Neutrophil (primary cell): ENCODE measurements around the gene MBD3L3.

Experiments
- H3K27ac ChIP-seq: fragments of 200-600 bp; sonication (generic); 2 replicates; pipeline ENCODE4 v1.5.1; 2016; ENCODE audit warnings: mild to moderate bottlenecking, moderate library complexity
- H3K27me3 ChIP-seq: fragments of 200-600 bp; sonication (generic); 2 replicates; pipeline ENCODE4 v1.6.0; 2016; ENCODE audit warnings: mild to moderate bottlenecking
- H3K36me3 ChIP-seq: fragments of 200-600 bp; sonication (generic); 2 replicates; pipeline ENCODE4 v1.5.1; 2017
- H3K4me1 ChIP-seq, 2 experiments: fragments of 200-600 bp in 1 of 2; sonication (generic) in 1 of 2; 1 replicate in 1 of 2; 2 replicates in 1 of 2; pipeline versions ENCODE4 v1.5.1 to v1.6.1; 2013 to 2016; ENCODE audit warnings: low read depth in 1 of 2, low read length in 1 of 2, mild to moderate bottlenecking in 1 of 2, moderate library complexity in 1 of 2; ENCODE audit not compliant: control insufficient read depth in 1 of 2, insufficient read depth in 1 of 2
- H3K4me3 ChIP-seq, 2 experiments: fragments of 200-600 bp in 1 of 2; sonication (generic) in 1 of 2; 1 replicate in 1 of 2; 2 replicates in 1 of 2; pipeline ENCODE4 v1.5.1; 2013 to 2016; ENCODE audit warnings: low read depth in 1 of 2, low read length in 1 of 2, mild to moderate bottlenecking in 1 of 2, moderate library complexity in 1 of 2
- H3K9me3 ChIP-seq: fragments of 200-600 bp; sonication (generic); 2 replicates; pipeline ENCODE4 v1.5.1; 2016
- CTCF ChIP-seq: fragments of 200-600 bp; sonication (generic); IDR thresholded peaks from 2 replicates; pipeline ENCODE4 v1.5.1; 2016; ENCODE audit warnings: antibody characterized with exemption

MBD3L3 gene

DNA sequence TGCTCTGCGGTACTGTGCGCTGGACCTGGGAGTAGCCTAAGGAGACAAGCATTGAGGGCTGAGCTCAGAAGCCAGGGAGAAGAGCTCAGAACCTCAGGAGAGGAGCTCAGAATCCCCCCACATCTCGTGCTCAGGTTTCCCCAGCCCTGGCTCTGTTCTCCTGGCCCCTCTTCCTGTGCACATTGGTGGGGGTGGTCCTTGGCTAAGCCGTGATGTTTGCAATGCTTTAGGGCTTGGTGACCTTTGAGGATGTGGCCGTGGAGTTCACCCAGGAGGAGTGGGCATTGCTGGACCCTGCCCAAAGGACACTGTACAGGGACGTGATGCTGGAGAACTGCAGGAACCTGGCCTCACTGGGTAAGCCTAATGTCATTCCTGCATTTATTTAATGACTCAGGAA is 17.7 kb upstream of the MBD3L3 start:
- Histone ChIP-seq H3K27me3 (no peaks in the 10 kb centered on the region), H3K27ac (no peak overlapping the region), H3K4me1 (no peaks in the 10 kb centered on the region), H3K9me3 (peaks cover 27% of the 10 kb centered on the region), H3K36me3 (peaks cover 91% of the 10 kb centered on the region), H3K4me3 (no peak overlapping the region)
- TF ChIP-seq CTCF = no peak

- Histone ChIP-seq H3K4me3 (no peak overlapping the region), H3K27me3 (no peaks in the 10 kb centered on the region), H3K27ac (no peak overlapping the region), H3K36me3 (peaks cover 82% of the 10 kb centered on the region), H3K4me1 (peaks cover 9 to 10% of the 10 kb centered on the region in 2 experiments), H3K9me3 (peaks cover 14% of the 10 kb centered on the region)
- no peak for TF ChIP-seq CTCF
Measured at GRCh38 chr19:7074705-7075282, 16.3 kb upstream of the MBD3L3 start.

- H3K4me1 ChIP-seq = peaks cover 10 to 20% of the 10 kb centered on the region in 2 experiments
- H3K36me3 ChIP-seq = peaks cover 64% of the 10 kb centered on the region
- no peaks in the 10 kb centered on the region for H3K27me3 ChIP-seq
- no peak overlapping the region for H3K4me3 ChIP-seq
- peaks cover 4% of the 10 kb centered on the region for H3K9me3 ChIP-seq
- H3K27ac ChIP-seq = no peak overlapping the region
- no peak for TF ChIP-seq CTCF
Measured at GRCh38 chr19:7072541-7072940, 14.1 kb upstream of the MBD3L3 start.

GRCh38 chr19:7069904-7070226 is 11.4 kb upstream of the MBD3L3 start:
- no peaks in the 10 kb centered on the region for H3K9me3 ChIP-seq
- H3K27me3 ChIP-seq = no peaks in the 10 kb centered on the region
- peak overlapping the region; percentile 90 for H3K27ac ChIP-seq
- peaks cover 38% of the 10 kb centered on the region for H3K36me3 ChIP-seq
- peaks cover 10 to 20% of the 10 kb centered on the region in 2 experiments for H3K4me1 ChIP-seq
- TF ChIP-seq CTCF = no peak
- peak overlapping the region; percentile 90 to 97 for H3K4me3 ChIP-seq

DNA sequence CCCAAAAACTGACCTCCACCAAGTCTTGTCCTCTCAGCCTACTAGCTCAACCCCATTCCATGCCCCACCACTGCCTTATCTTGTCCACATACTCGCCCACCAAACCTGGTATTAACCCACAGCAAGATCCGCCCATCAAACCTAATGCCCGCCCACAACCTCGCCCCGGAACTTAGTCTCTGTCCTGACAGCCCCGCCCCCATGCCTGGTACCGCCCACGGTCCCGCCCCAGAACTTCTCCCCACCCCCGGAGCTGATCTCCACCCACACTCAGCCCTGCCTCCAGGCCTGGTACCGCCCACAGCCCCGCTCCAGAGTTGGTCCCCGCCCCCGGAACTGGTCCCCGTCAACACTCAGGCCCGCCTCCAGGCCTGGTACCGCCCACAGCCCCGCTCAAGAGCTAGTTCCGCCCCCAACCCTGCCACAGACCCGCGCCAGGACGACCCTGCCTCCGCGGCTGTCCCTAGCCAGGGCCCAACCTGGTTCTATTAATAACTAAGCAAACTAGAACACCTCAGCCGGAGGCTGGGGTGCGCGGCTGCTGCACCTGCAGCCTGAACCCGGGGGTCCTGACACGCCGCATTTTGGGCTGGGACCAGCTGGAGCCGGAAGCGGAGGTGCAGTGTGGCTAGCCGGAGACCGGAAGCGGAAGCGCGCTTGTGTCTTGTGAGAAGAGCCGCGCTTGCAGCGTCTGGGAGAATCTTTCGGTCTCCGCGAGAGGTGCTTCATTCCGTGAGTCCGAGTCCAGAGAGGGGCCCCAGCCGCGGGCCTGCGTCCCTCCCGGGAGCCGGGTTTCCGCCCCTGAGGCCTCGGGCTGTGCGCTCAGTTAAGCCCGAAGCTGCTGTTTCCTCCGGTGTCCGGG is 10.8 kb upstream of the MBD3L3 start, which contains the start of gene ZNF557:
ZNF557 (plus strand) TSS at position 662 of the 862 bp plus-strand sequence. CDS start 5,372 bp downstream, outside the sequence.
- peak; percentile 41 for TF ChIP-seq CTCF
- no peaks in the 10 kb centered on the region for H3K9me3 ChIP-seq
- H3K27me3 ChIP-seq = no peaks in the 10 kb centered on the region
- peaks cover 32% of the 10 kb centered on the region for H3K36me3 ChIP-seq
- peak within 1 kb of the TSS; percentile 90 to 97 for H3K4me3 ChIP-seq
- peaks cover 10 to 20% of the 10 kb centered on the region in 2 experiments for H3K4me1 ChIP-seq
- peak within 1 kb of the TSS; percentile 90 for H3K27ac ChIP-seq
